Measurements from ENCODE around the gene BRCC3. TPM values are rescaled to one million over a fixed set of nuclear protein-coding genes. Genes with fewer than 3 reads are reported as not detected.

BRCC3 gene
- total and polyA plus RNA-seq, 10 of the 15 experiments (the other 5 are each of a cell fraction or from before 2014, with no cell fraction given) = 15.5 to 57.5 (median 35.6) TPM

GRCh38 chrX:155028877-155029291 is 42.4 kb upstream of the BRCC3 start (continued):
- no peak for TF ChIP-seq BCL3 (IDR thresholded peaks at IDR 0.05; ENCODE audit: borderline replicate concordance, insufficient read depth, low read depth, low read length, poor library complexity, severe bottlenecking)
- TF ChIP-seq CBX5 (IDR thresholded peaks at IDR 0.05; ENCODE audit: low read depth) = no peak
- TF ChIP-seq RAD21 (IDR thresholded peaks at IDR 0.05; ENCODE audit: insufficient read depth, low read depth, low read length) = no peak
- TF ChIP-seq LARP7 (IDR thresholded peaks at IDR 0.05) = no peak
- TF ChIP-seq HDGF (IDR thresholded peaks at IDR 0.05) = no peak
- no peak for TF ChIP-seq TCF3 (IDR thresholded peaks at IDR 0.05; ENCODE audit: borderline replicate concordance, insufficient read depth, low read depth, low read length)

- no peak overlapping the region for H3K4me2 ChIP-seq (ENCODE audit: control insufficient read depth, insufficient read depth)
- DNase-seq (ENCODE audit: low read depth, low spot score) (no peak), ATAC-seq (no peak), FAIRE-seq (no peak)
- in situ Hi-C loops (cut with MboI) = no loop called here
- ChIA-PET RAD21 (ENCODE audit: unreplicated experiment) (no interaction called here), CTCF (no interaction called here), SMC1A (ENCODE audit: uncharacterized antibody, unreplicated experiment) (no interaction called here), POLR2A (interaction anchor here (0.5 to 0.7 kb wide), 2 partner anchors 14 to 485 kb away, joined by 3 read pairs; no protein-coding TSS in a partner anchor)
- peaks cover 4% of the 10 kb centered on the region for H3K9me3 ChIP-seq (replicated peaks; ENCODE audit: control insufficient read depth, insufficient read depth, low read length)
- no peaks in the 10 kb centered on the region for H3K4me1 ChIP-seq (ENCODE audit: control insufficient read depth, insufficient read depth, low read length)
- no peaks in the 10 kb centered on the region for H3K27me3 ChIP-seq (replicated peaks in 1 of 2; ENCODE audit: control insufficient read depth in 2 of 2, insufficient read depth in 2 of 2, low read length in 1 of 2)
- H3K27ac ChIP-seq (ENCODE audit: control insufficient read depth, insufficient read depth) = no peak overlapping the region
- peaks cover 27% of the 10 kb centered on the region for H3K79me2 ChIP-seq (ENCODE audit: control insufficient read depth, insufficient read depth, low read length)
- H4K20me1 ChIP-seq (ENCODE audit: control insufficient read depth, insufficient read depth) = no peaks in the 10 kb centered on the region
- intact Hi-C loops (cut with micrococcal nuclease; ENCODE audit: unreplicated experiment) = no loop called here
- no peak overlapping the region for H3K4me3 ChIP-seq
- H2AFZ ChIP-seq (ENCODE audit: control insufficient read depth, low read depth, low read length) = no peak overlapping the region
- no peaks in the 10 kb centered on the region for H3K36me3 ChIP-seq (ENCODE audit: control insufficient read depth in 2 of 2, insufficient read depth in 2 of 2, low read length in 1 of 2)
- no TSS peak for BruUV-seq (replicated peaks)
- no peak overlapping the region for H3K9ac ChIP-seq (ENCODE audit: control insufficient read depth, insufficient read depth, low read length)
- 84% methylated on average over 3 of the region's 5 CpGs for WGBS (ENCODE audit: insufficient coverage, insufficient replicate concordance, low lambda C conversion rate, missing lambda C conversion rate)
- TF ChIP-seq MTA3 (IDR thresholded peaks at IDR 0.05; ENCODE audit: borderline replicate concordance, low read length) (no peak), IRF3 (IDR thresholded peaks at IDR 0.05) (no peak), BCLAF1 (IDR thresholded peaks at IDR 0.05) (no peak), USF1 (IDR thresholded peaks at IDR 0.05; ENCODE audit: borderline replicate concordance, extremely low read length, insufficient read depth, low read depth, low read length) (no peak), NR2C2 (IDR thresholded peaks at IDR 0.05; ENCODE audit: borderline replicate concordance, control insufficient read depth, insufficient read length, low read depth) (no peak), STAT1 (conservative IDR thresholded peaks at IDR 0.05) (no peak), USF2 (IDR thresholded peaks at IDR 0.05; ENCODE audit: borderline replicate concordance, low read depth, low read length) (no peak)
Observed at GRCh38 chrX:155031657-155032056, 39.7 kb upstream of the BRCC3 start.
